Panc1 (cell line): Measurements from ENCODE around the gene VEGFA. TPM values are rescaled to one million over a fixed set of nuclear protein-coding genes. Genes with fewer than 3 reads are reported as not detected.

Source experiments
- ATAC-seq: fragments of 200-7000 bp; cut with Tn5 transposase; 2 replicates; pipeline ENCODE4 v1.9.1; 2020; ENCODE audit warnings: mild to moderate bottlenecking, moderate library complexity
- BruUV-seq: library from RNA; stranded (reverse); fragments of 400-500 nt; replicated peaks from 2 replicates; lab custom pipeline; 2021; lab: Mats Ljungman, UMichigan
- CTCF ChIA-PET: fragments of 300-600 bp; sonication (Branson Sonifier 250); formaldehyde crosslinking; loops from one replicate; lab custom pipeline; 2022; ENCODE audit warnings: antibody characterized with exemption; lab: Charles Lee
- POLR2A ChIA-PET: fragments of 300-600 bp; sonication (Branson Sonifier 250); formaldehyde crosslinking; loops from one replicate; lab custom pipeline; 2022; ENCODE audit warnings: antibody characterized with exemption; lab: Charles Lee
- DNase-seq: peaks from one replicate; pipeline ENCODE4 v3.0.0-alpha.2; 2010; ENCODE audit warnings: low read depth, low spot score
- H3K27ac ChIP-seq: 2 replicates; pipeline ENCODE4 v1.5.1; 2011; ENCODE audit warnings: mild to moderate bottlenecking, low read length, inconsistent platforms
- H3K27me3 ChIP-seq: fragments of 200-500 bp; sonication (Bioruptor generic); 2 replicates; pipeline ENCODE4 v1.6.0; 2014; ENCODE audit warnings: low read length, inconsistent platforms; ENCODE audit not compliant: control insufficient read depth, insufficient read depth
- H3K36me3 ChIP-seq: fragments of 200-500 bp; sonication (Bioruptor generic); 2 replicates; pipeline ENCODE4 v1.5.1; 2014; ENCODE audit warnings: inconsistent platforms, mild to moderate bottlenecking, low read length, moderate library complexity; ENCODE audit not compliant: control insufficient read depth, insufficient read depth
- H3K4me1 ChIP-seq: 2 replicates; pipeline ENCODE4 v1.5.1; 2011; ENCODE audit warnings: inconsistent platforms, mild to moderate bottlenecking, low read length, moderate library complexity; ENCODE audit not compliant: control insufficient read depth, insufficient read depth
- H3K4me3 ChIP-seq, 2 experiments: 2 replicates each; pipeline ENCODE4 v1.5.1; 2011 to 2012; ENCODE audit warnings: low read depth in 2 of 2, low read length in 2 of 2, mild to moderate bottlenecking in 2 of 2, inconsistent platforms in 1 of 2, moderate library complexity in 1 of 2
- H3K9me3 ChIP-seq: fragments of 200-500 bp; sonication (Bioruptor generic); 2 replicates; pipeline ENCODE4 v1.5.1; 2014; ENCODE audit warnings: low read depth, mild to moderate bottlenecking, inconsistent platforms, low read length, moderate library complexity; ENCODE audit not compliant: control insufficient read depth, insufficient read depth
- POLR2AphosphoS5 ChIP-seq: IDR thresholded peaks from 2 replicates; pipeline ENCODE4 v1.6.1; 2012; ENCODE audit warnings: mild to moderate bottlenecking, low read depth, low read length, moderate library complexity
- SIN3A ChIP-seq: IDR thresholded peaks from 2 replicates; pipeline ENCODE4 v1.6.1; 2012; ENCODE audit warnings: low read depth, mild to moderate bottlenecking, low read length, moderate library complexity, borderline replicate concordance; ENCODE audit not compliant: insufficient read depth
- TCF7L2 ChIP-seq: IDR thresholded peaks from 2 replicates; pipeline ENCODE4 v1.6.1; 2011; ENCODE audit warnings: mild to moderate bottlenecking, low read depth, low read length, inconsistent platforms
- in situ Hi-C: cut with HindIII; loops from 2 replicates; pipeline ENCODE4 v1.10.0; 2016; ENCODE audit warnings: low sequenced_read_pairs, low pct_unique_long_range_greater_than_20kb
- intact Hi-C: fragments of 100-400 bp; cut with micrococcal nuclease; formaldehyde crosslinking; loops from one replicate; pipeline ENCODE4 v1.10.0; 2022; ENCODE audit not compliant: unreplicated experiment
- total RNA-seq: library from RNA; stranded (reverse); gene quantifications from one replicate; pipeline ENCODE4 v1.2.1, GENCODE V29; 2021; ENCODE audit not compliant: unreplicated experiment
- TF ChIP-seq, protein P1 (sequence below): fragments of 450-650 bp; IDR thresholded peaks from 2 replicates; pipeline ENCODE4 v1.5.1; 2017; ENCODE audit warnings: mild to moderate bottlenecking
- TF ChIP-seq, protein P2 (sequence below), 2 experiments: IDR thresholded peaks; 2 replicates each; pipeline ENCODE4 v1.6.1; 2011 to 2012; ENCODE audit warnings: low read depth in 2 of 2, control low read depth in 1 of 2, low read length in 1 of 2, mild to moderate bottlenecking in 1 of 2, moderate library complexity in 1 of 2; ENCODE audit not compliant: insufficient read depth in 1 of 2

Gene VEGFA
- total RNA-seq, 1 experiment from 2014 or later, result 98.7 TPM

DNA sequence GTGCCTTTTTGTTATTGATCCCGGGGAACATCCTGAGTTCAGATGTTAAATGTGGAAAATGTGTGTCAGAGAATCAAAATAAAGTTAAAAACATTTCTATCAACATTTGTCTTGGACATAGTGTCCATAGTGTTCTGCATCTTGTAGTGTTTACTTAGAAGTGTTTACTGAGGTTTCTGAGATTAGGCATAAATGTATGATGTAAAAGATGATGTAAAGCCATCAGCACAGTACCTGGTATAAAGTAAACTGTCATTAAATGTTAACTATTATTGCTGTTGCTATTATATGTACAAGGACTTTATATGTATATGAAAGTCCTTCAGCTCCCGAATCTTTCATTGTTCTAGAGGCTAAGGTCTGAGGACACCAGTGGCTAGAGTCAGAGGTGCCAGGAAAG lies 28.2 kb upstream of the VEGFA start:
- no peak for ATAC-seq
- POLR2A ChIA-PET, result no interaction called here

DNA sequence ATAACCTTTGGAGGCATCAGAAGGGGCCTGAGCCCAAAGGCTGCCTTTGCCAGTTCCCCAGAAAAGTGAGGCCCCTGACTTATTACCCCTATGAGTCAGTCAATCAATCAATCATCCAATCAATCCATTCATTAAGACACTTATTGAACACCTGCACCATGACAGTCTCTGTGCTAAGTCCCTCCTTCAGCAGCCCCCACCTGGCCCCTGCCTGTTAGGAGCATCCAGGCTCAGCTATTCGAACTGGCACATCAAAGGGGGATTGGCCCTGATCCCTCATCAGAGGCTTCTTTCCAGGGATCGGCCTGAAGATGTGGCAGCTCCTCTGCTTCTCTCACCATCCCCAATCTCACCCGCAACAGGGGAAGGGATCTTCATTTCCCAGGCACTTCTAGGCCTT lies 27.7 kb upstream of the VEGFA start:
- DNase-seq, result no peak
- TF ChIP-seq, protein P1, sequence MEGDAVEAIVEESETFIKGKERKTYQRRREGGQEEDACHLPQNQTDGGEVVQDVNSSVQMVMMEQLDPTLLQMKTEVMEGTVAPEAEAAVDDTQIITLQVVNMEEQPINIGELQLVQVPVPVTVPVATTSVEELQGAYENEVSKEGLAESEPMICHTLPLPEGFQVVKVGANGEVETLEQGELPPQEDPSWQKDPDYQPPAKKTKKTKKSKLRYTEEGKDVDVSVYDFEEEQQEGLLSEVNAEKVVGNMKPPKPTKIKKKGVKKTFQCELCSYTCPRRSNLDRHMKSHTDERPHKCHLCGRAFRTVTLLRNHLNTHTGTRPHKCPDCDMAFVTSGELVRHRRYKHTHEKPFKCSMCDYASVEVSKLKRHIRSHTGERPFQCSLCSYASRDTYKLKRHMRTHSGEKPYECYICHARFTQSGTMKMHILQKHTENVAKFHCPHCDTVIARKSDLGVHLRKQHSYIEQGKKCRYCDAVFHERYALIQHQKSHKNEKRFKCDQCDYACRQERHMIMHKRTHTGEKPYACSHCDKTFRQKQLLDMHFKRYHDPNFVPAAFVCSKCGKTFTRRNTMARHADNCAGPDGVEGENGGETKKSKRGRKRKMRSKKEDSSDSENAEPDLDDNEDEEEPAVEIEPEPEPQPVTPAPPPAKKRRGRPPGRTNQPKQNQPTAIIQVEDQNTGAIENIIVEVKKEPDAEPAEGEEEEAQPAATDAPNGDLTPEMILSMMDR, result no peak
- no peak for TF ChIP-seq POLR2AphosphoS5
- TF ChIP-seq, protein P2, sequence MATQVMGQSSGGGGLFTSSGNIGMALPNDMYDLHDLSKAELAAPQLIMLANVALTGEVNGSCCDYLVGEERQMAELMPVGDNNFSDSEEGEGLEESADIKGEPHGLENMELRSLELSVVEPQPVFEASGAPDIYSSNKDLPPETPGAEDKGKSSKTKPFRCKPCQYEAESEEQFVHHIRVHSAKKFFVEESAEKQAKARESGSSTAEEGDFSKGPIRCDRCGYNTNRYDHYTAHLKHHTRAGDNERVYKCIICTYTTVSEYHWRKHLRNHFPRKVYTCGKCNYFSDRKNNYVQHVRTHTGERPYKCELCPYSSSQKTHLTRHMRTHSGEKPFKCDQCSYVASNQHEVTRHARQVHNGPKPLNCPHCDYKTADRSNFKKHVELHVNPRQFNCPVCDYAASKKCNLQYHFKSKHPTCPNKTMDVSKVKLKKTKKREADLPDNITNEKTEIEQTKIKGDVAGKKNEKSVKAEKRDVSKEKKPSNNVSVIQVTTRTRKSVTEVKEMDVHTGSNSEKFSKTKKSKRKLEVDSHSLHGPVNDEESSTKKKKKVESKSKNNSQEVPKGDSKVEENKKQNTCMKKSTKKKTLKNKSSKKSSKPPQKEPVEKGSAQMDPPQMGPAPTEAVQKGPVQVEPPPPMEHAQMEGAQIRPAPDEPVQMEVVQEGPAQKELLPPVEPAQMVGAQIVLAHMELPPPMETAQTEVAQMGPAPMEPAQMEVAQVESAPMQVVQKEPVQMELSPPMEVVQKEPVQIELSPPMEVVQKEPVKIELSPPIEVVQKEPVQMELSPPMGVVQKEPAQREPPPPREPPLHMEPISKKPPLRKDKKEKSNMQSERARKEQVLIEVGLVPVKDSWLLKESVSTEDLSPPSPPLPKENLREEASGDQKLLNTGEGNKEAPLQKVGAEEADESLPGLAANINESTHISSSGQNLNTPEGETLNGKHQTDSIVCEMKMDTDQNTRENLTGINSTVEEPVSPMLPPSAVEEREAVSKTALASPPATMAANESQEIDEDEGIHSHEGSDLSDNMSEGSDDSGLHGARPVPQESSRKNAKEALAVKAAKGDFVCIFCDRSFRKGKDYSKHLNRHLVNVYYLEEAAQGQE (IDR thresholded peaks at IDR 0.05; ENCODE audit: insufficient read depth in 1 of 2, low read depth in 2 of 2, low read length in 1 of 2), result no peak
- no peak for TF ChIP-seq SIN3A
- no peak for TF ChIP-seq TCF7L2
- Histone ChIP-seq H3K36me3 (no peaks in the 10 kb centered on the region), H3K27ac (no peak overlapping the region), H3K4me1 (no peaks in the 10 kb centered on the region; the same call in 1 of the 2 replicates), H3K9me3 (no peaks in the 10 kb centered on the region), H3K4me3 (no peak overlapping the region), H3K27me3 (no peaks in the 10 kb centered on the region)
- in situ Hi-C loops, result no loop called here
- no TSS peak for BruUV-seq
- ATAC-seq, result no peak
- ChIA-PET CTCF (interaction anchor here (0.7 kb wide), 1 partner anchor 130 kb away, joined by 3 read pairs; no protein-coding TSS in a partner anchor), POLR2A (no interaction called here)
- intact Hi-C loops, result no loop called here

More for the DNA sequence above, 28.2 kb upstream of the VEGFA start:
- Histone ChIP-seq H3K9me3 (no peaks in the 10 kb centered on the region), H3K36me3 (no peaks in the 10 kb centered on the region), H3K4me1 (no peaks in the 10 kb centered on the region; the same call in 1 of the 2 replicates), H3K4me3 (no peak overlapping the region), H3K27me3 (no peaks in the 10 kb centered on the region), H3K27ac (no peak overlapping the region)
- intact Hi-C loops, result no loop called here
- CTCF ChIA-PET, result interaction anchor here (0.7 kb wide), 1 partner anchor 129 kb away, joined by 3 read pairs; no protein-coding TSS in a partner anchor
- BruUV-seq, result no TSS peak
- no peak for DNase-seq
- in situ Hi-C loops, result no loop called here
- TF ChIP-seq SIN3A (no peak), TCF7L2 (no peak), POLR2AphosphoS5 (no peak)
- TF ChIP-seq, protein P1, result no peak
- TF ChIP-seq, protein P2 (IDR thresholded peaks at IDR 0.05; ENCODE audit: insufficient read depth in 1 of 2, low read depth in 2 of 2, low read length in 1 of 2), result no peak
